ENCODE results near the gene P2RY2. TPM values are rescaled to one million over a fixed set of nuclear protein-coding genes. Genes with fewer than 3 reads are reported as not detected.

Gene P2RY2
- total and polyA plus RNA-seq, 5 donors from 2014 or later: not detected

DNA sequence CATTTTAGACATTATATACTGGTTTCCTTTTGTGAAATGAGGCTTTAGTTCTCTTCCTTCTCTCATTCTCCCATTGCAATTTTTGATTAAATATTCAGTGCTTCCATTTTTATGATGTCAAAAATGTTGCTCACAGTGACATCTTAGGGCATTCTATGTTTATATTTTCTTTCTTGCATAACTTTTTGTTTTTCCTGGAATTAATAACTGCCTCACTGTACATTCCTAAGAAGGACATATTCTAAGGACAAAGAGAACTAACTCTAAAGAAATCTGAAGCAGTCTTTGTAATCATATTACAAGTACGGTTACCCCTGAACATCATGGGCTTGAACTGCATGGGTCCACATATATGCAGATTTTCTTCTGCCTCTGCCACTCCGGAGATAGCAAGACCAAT is 28.2 kb downstream of the P2RY2 start:
- Histone ChIP-seq H3K4me1 (ENCODE audit: control insufficient read depth, insufficient read depth, low read length, poor library complexity, severe bottlenecking) (no peaks in the 10 kb centered on the region), H3K27ac (ENCODE audit: insufficient read depth, low read length, poor library complexity, severe bottlenecking) (no peak overlapping the region), H3K4me3 (ENCODE audit: low read depth, low read length) (no peak overlapping the region), H3K9me3 (ENCODE audit: control insufficient read depth in 2 of 2, low read length in 2 of 2) (no peaks in the 10 kb centered on the region), H3K27me3 (ENCODE audit: control insufficient read depth, insufficient read depth, low read length) (no peaks in the 10 kb centered on the region), H3K36me3 (ENCODE audit: control insufficient read depth, insufficient read depth, low read length) (no peaks in the 10 kb centered on the region)
- no peak for ATAC-seq (ENCODE audit: low read depth in 2 of 2)
- Mint-ChIP-seq H3K4me1 (peaks cover 0 to 6% (median 1%) of the 10 kb centered on the region in 4 donors), H3K4me3 (no peak overlapping the region), H3K27me3 (peaks cover 21% of the 10 kb centered on the region), H3K9me3 (no peaks in the 10 kb centered on the region), H3K36me3 (no peaks in the 10 kb centered on the region), H3K27ac (no peak overlapping the region)
- no peak for DNase-seq

DNA sequence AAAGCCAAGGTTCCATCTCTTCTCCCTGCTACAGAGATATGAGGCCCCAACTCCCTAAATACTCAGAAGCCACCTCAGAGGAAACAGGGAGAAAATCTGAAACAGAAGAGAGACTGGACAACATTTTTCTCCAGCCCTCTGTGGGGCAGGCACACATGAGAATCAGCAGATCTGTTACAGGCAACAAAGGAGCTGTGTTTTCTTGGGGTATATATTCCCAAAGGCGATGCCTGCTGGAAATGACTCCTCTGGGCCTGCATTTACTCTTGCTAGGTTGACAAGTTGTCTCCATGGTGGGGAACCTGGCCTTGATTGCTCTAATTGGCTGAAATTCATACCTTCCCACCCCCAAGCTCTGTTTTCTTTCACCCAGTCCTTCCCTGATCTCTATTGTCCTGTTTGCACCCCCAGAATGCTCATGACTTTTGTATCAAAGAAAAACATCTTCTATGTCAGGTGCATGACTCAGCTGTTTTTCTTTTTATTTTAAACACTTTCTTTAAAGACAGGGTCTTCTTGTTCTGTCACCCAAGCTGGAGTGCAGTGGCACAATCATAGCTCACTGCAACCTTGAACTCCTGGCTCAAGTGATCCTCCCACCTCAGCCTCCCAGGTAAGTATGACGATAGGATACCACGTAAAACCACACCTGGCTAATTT is 30.6 kb downstream of the P2RY2 start:
- Histone ChIP-seq H3K4me1 (ENCODE audit: control insufficient read depth, insufficient read depth, low read length, poor library complexity, severe bottlenecking) (no peaks in the 10 kb centered on the region), H3K27ac (ENCODE audit: insufficient read depth, low read length, poor library complexity, severe bottlenecking) (no peak overlapping the region), H3K27me3 (ENCODE audit: control insufficient read depth, insufficient read depth, low read length) (no peaks in the 10 kb centered on the region), H3K36me3 (ENCODE audit: control insufficient read depth, insufficient read depth, low read length) (no peaks in the 10 kb centered on the region), H3K4me3 (ENCODE audit: low read depth, low read length) (no peak overlapping the region), H3K9me3 (ENCODE audit: control insufficient read depth in 2 of 2, low read length in 2 of 2) (no peaks in the 10 kb centered on the region)
- H3K36me3 Mint-ChIP-seq: no peaks in the 10 kb centered on the region
- no peak for DNase-seq
- H3K27me3 Mint-ChIP-seq: peaks cover 20% of the 10 kb centered on the region
- no peaks in the 10 kb centered on the region for H3K9me3 Mint-ChIP-seq
- no peak for ATAC-seq (ENCODE audit: low read depth in 2 of 2)
- H3K4me1 Mint-ChIP-seq: peaks cover 0 to 3% (median 0%) of the 10 kb centered on the region in 4 donors
- H3K4me3 Mint-ChIP-seq: peak overlapping the region in 1 of 4 donors; percentile 90
- no peak overlapping the region for H3K27ac Mint-ChIP-seq

DNA sequence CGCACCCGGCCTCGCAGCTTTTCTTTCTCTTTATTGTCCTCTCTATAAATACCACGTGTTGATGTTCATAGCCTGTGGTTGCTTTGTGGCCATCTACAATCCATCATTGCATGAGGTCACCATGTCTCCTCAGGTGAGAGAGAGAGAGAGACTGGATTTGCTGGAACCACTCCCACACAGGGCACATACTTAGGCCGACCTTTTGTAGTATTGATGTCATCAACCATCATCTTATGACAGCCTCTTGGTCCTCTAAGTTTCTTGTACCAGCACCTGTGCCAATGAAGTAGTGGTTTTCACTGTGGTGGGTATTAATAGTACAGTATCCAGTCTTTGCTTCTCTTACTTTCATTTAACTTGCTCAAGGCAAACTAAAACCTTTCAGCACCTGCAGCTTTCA is 31.2 kb downstream of the P2RY2 start:
- Mint-ChIP-seq H3K27ac (no peak overlapping the region), H3K9me3 (no peaks in the 10 kb centered on the region), H3K4me1 (peaks cover 0 to 3% (median 0%) of the 10 kb centered on the region in 4 donors), H3K27me3 (peaks cover 16% of the 10 kb centered on the region), H3K4me3 (peak overlapping the region in 1 of 4 donors; percentile 90), H3K36me3 (no peaks in the 10 kb centered on the region)
- DNase-seq (peak in 1 of 3 donors; percentile 4), ATAC-seq (ENCODE audit: low read depth in 2 of 2) (no peak)
- Histone ChIP-seq H3K36me3 (ENCODE audit: control insufficient read depth, insufficient read depth, low read length) (no peaks in the 10 kb centered on the region), H3K4me3 (ENCODE audit: low read depth, low read length) (no peak overlapping the region), H3K4me1 (ENCODE audit: control insufficient read depth, insufficient read depth, low read length, poor library complexity, severe bottlenecking) (no peaks in the 10 kb centered on the region), H3K27ac (ENCODE audit: insufficient read depth, low read length, poor library complexity, severe bottlenecking) (no peak overlapping the region), H3K9me3 (ENCODE audit: control insufficient read depth in 2 of 2, low read length in 2 of 2) (no peaks in the 10 kb centered on the region), H3K27me3 (ENCODE audit: control insufficient read depth, insufficient read depth, low read length) (no peaks in the 10 kb centered on the region)

DNA sequence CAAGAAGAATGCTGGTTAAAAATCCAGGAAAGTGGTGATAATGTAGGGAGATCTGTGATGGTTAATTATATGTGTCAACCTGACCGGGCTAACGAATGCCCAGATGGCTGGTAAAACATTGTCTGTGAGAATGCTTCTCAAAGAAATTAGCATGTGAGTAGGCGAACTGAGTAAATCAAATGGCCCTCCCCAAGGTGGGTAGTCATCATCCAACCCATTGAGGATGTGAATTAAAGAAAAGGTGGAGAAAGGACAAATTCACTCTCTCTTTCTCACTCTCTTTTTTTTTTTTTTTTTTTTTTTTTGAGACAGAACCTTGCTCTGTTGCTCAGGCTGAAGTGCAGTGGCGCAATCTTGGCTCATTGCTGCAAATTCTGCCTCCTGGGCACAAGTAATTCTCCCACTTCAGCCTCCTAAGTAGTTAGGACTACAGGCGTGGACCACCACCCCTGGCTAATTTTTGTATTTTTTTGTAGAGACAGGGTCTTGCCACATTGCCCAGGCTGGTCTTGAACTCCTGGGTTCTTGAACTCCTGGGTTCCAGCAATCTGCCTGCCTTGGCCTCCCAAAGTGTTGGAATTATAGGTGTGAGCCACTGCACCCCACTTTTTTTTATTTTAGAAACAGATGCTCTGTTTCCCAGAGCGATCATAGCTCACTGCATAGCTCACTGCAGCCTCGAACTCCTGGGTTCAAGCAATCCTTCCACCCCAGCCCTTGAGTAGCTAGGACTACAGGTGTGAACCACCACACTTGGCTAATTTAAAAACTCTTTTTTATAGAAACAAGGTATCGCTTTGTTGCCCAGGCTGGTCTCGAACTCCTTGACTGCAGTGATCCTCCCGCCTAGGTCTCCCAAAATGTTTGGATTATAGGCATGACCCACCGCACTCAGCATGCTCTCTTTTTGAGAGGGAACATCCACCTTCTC is 32.0 kb downstream of the P2RY2 start:
- H3K27ac ChIP-seq (ENCODE audit: insufficient read depth, low read length, poor library complexity, severe bottlenecking): no peak overlapping the region
- Mint-ChIP-seq H3K27ac (no peak overlapping the region), H3K9me3 (no peaks in the 10 kb centered on the region), H3K4me3 (no peak overlapping the region), H3K36me3 (no peaks in the 10 kb centered on the region), H3K27me3 (peaks cover 12% of the 10 kb centered on the region), H3K4me1 (peaks cover 0 to 3% (median 0%) of the 10 kb centered on the region in 4 donors)
- no peaks in the 10 kb centered on the region for H3K36me3 ChIP-seq (ENCODE audit: control insufficient read depth, insufficient read depth, low read length)
- no peak overlapping the region for H3K4me3 ChIP-seq (ENCODE audit: low read depth, low read length)
- H3K27me3 ChIP-seq (ENCODE audit: control insufficient read depth, insufficient read depth, low read length): no peaks in the 10 kb centered on the region
- H3K9me3 ChIP-seq (ENCODE audit: control insufficient read depth in 2 of 2, low read length in 2 of 2): no peaks in the 10 kb centered on the region
- ATAC-seq (ENCODE audit: low read depth in 2 of 2): no peak
- DNase-seq: peak in 1 of 3 donors; percentile 37
- H3K4me1 ChIP-seq (ENCODE audit: control insufficient read depth, insufficient read depth, low read length, poor library complexity, severe bottlenecking): no peaks in the 10 kb centered on the region

DNA sequence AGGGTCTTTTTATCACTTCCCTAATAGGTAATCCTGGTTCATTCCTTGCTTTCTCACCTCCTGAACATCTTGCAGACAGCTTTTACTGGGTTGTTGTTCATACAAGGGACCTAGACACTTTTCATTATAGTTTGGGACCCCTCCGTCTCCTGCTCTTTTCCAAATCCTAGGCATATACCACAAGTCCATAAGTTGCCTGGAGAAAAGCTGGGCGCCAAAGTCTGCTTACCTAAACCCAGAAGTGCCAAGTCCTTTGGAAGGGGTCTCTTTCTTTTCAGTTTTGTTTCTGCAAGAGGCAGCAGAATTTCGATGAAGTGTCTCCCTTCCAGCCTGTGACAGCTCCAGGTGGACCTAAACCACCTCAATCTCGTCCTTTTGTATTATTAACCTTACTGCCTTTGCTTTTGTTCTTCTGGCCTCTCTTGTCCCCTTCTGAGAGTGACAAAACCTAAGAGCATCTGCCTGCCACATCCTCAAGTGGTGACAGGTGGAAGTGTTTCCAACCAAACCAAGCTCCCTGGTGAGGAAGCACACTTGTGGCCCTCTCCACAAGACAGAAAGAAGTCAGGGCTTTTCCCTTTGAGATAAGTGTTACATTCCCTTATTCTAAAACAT is 34.6 kb downstream of the P2RY2 start:
- H3K4me3 ChIP-seq (ENCODE audit: low read depth, low read length): no peak overlapping the region
- no peaks in the 10 kb centered on the region for H3K36me3 ChIP-seq (ENCODE audit: control insufficient read depth, insufficient read depth, low read length)
- peak overlapping the region in 1 of 3 donors; percentile 81 for H3K27ac Mint-ChIP-seq
- no peaks in the 10 kb centered on the region for H3K4me1 Mint-ChIP-seq
- H3K27me3 ChIP-seq (ENCODE audit: control insufficient read depth, insufficient read depth, low read length): no peaks in the 10 kb centered on the region
- H3K27me3 Mint-ChIP-seq: peaks cover 7% of the 10 kb centered on the region
- no peaks in the 10 kb centered on the region for H3K9me3 ChIP-seq (ENCODE audit: control insufficient read depth in 2 of 2, low read length in 2 of 2)
- H3K4me3 Mint-ChIP-seq: no peak overlapping the region
- no peak overlapping the region for H3K27ac ChIP-seq (ENCODE audit: insufficient read depth, low read length, poor library complexity, severe bottlenecking)
- DNase-seq: peak in 1 of 3 donors; percentile 52
- no peaks in the 10 kb centered on the region for H3K4me1 ChIP-seq (ENCODE audit: control insufficient read depth, insufficient read depth, low read length, poor library complexity, severe bottlenecking)
- no peaks in the 10 kb centered on the region for H3K36me3 Mint-ChIP-seq
- ATAC-seq (ENCODE audit: low read depth in 2 of 2): no peak
- no peaks in the 10 kb centered on the region for H3K9me3 Mint-ChIP-seq

DNA sequence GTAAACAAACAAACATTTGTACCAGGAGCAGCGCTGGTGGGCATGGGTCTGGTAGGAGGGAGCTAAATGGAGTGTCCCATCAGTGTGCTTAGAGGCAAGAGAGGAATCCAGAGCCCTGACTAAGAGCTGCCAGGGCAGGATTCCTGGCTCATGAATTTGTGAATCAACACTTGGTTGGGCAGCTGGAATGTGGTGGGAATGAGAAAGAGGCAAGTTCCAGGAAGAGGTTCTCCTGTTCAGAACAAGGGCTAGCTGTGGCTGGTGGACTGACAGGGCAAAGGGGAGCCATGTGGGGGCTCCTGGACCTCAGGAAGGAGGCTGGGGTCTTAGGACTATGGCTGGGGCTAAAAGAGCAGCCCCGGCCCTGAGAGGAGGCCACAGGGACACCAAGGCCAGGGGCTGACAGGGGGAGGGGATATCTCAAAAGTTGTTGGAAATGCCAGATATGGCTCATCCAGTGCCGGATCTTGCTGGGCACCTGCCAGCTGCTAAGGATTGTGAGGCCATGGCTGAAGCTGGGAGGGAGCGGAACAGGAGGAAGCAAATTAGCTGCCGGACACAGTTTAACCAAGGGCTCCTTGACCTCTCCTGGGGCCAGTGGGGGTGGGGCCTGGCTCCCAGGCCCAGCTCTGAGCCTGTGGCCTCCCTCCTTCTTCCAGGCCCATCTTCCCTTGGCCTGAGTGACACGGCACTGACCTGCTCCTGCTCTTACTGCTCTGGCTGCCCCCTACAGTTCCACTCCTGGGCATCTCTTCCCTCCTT is 39.4 kb downstream of the P2RY2 start:
- Histone ChIP-seq H3K27ac (ENCODE audit: insufficient read depth, low read length, poor library complexity, severe bottlenecking) (no peak overlapping the region), H3K4me3 (ENCODE audit: low read depth, low read length) (no peak overlapping the region), H3K27me3 (ENCODE audit: control insufficient read depth, insufficient read depth, low read length) (no peaks in the 10 kb centered on the region), H3K36me3 (ENCODE audit: control insufficient read depth, insufficient read depth, low read length) (no peaks in the 10 kb centered on the region), H3K4me1 (ENCODE audit: control insufficient read depth, insufficient read depth, low read length, poor library complexity, severe bottlenecking) (no peaks in the 10 kb centered on the region), H3K9me3 (ENCODE audit: control insufficient read depth in 2 of 2, low read length in 2 of 2) (no peaks in the 10 kb centered on the region)
- Mint-ChIP-seq H3K4me3 (no peak overlapping the region), H3K4me1 (no peaks in the 10 kb centered on the region), H3K27ac (peak overlapping the region in 1 of 3 donors; percentile 94), H3K9me3 (peaks cover 0 to 3% (median 0%) of the 10 kb centered on the region in 7 donors), H3K36me3 (no peaks in the 10 kb centered on the region), H3K27me3 (peaks cover 13% of the 10 kb centered on the region)
- ATAC-seq (ENCODE audit: low read depth in 2 of 2) (no peak), DNase-seq (no peak)

All from CD4-positive, CD25-positive, alpha-beta regulatory T cell (primary cell).